GM23338 (cell line): Measurements from ENCODE around the gene HGF. TPM values are rescaled to one million over a fixed set of nuclear protein-coding genes. Genes with fewer than 3 reads are reported as not detected.

Experiments used
- ATAC-seq: fragments of 200-7000 bp; cut with Tn5 transposase; 3 replicates; pipeline ENCODE4 v1.9.1; 2020
- DNase-seq: peaks from one replicate; pipeline ENCODE4 v3.0.0-alpha.2; 2015; ENCODE audit warnings: low spot score
- H2AFZ ChIP-seq: fragments of 200-600 bp; sonication (generic); 2 replicates; pipeline ENCODE4 v1.8.0; 2016; ENCODE audit warnings: antibody characterized with exemption, mild to moderate bottlenecking, moderate library complexity
- H3F3A ChIP-seq: fragments of 200-600 bp; sonication (generic); replicated peaks from 2 replicates; pipeline ENCODE4 v1.8.0; 2017; ENCODE audit warnings: antibody characterized with exemption, mixed run types, low read depth
- H3K27ac ChIP-seq: fragments of 200-600 bp; sonication (generic); 2 replicates; pipeline ENCODE4 v1.6.1; 2016; ENCODE audit warnings: low read depth
- H3K27me3 ChIP-seq: fragments of 200-600 bp; sonication (generic); 2 replicates; pipeline ENCODE4 v1.8.0; 2016; ENCODE audit warnings: mild to moderate bottlenecking, mixed run types, moderate library complexity; ENCODE audit not compliant: insufficient read depth
- H3K36me3 ChIP-seq: fragments of 200-600 bp; sonication (generic); 2 replicates; pipeline ENCODE4 v1.8.0; 2016; ENCODE audit warnings: mild to moderate bottlenecking; ENCODE audit not compliant: insufficient read depth
- H3K4me1 ChIP-seq: fragments of 200-600 bp; sonication (generic); 2 replicates; pipeline ENCODE4 v1.8.0; 2016; ENCODE audit warnings: mild to moderate bottlenecking, moderate library complexity; ENCODE audit not compliant: insufficient read depth
- H3K4me2 ChIP-seq: fragments of 200-600 bp; sonication (generic); 2 replicates; pipeline ENCODE4 v1.7.1; 2017; ENCODE audit warnings: mixed run types
- H3K4me3 ChIP-seq: fragments of 200-600 bp; sonication (generic); 2 replicates; pipeline ENCODE4 v1.6.1; 2016; ENCODE audit warnings: mixed run types
- H3K79me2 ChIP-seq: fragments of 200-600 bp; sonication (generic); replicated peaks from 2 replicates; pipeline ENCODE4 v1.8.0; 2017; ENCODE audit warnings: mild to moderate bottlenecking; ENCODE audit not compliant: insufficient read depth
- H3K9me2 ChIP-seq: fragments of 200-600 bp; sonication (generic); 2 replicates; pipeline ENCODE4 v1.8.0; 2017; ENCODE audit not compliant: insufficient read depth
- H4K20me1 ChIP-seq: fragments of 200-600 bp; sonication (generic); replicated peaks from 2 replicates; pipeline ENCODE4 v1.8.0; 2017; ENCODE audit warnings: mild to moderate bottlenecking; ENCODE audit not compliant: insufficient read depth
- H3K27ac Mint-ChIP-seq: 2 replicates; pipeline ENCODE4 v1.8.0; 2020; ENCODE audit warnings: inconsistent platforms, mild to moderate bottlenecking, moderate library complexity, mixed read lengths
- H3K27me3 Mint-ChIP-seq: 3 replicates; pipeline ENCODE4 v1.8.0; 2022; ENCODE audit warnings: low read depth, mild to moderate bottlenecking, moderate library complexity, mixed read lengths, inconsistent platforms; ENCODE audit not compliant: insufficient read depth, poor library complexity
- H3K36me3 Mint-ChIP-seq: 3 replicates; pipeline ENCODE4 v1.8.0; 2021; ENCODE audit warnings: low read depth, mild to moderate bottlenecking, inconsistent platforms, moderate library complexity, mixed read lengths
- H3K4me1 Mint-ChIP-seq: 3 replicates; pipeline ENCODE4 v1.8.0; 2020; ENCODE audit warnings: mild to moderate bottlenecking, inconsistent platforms, mixed read lengths
- H3K4me3 Mint-ChIP-seq: 3 replicates; pipeline ENCODE4 v1.8.0; 2021; ENCODE audit warnings: moderate library complexity, mild to moderate bottlenecking, inconsistent platforms, mixed read lengths
- H3K9me3 Mint-ChIP-seq: 3 replicates; pipeline ENCODE4 v1.8.0; 2020; ENCODE audit warnings: moderate library complexity, mild to moderate bottlenecking, inconsistent platforms, mixed read lengths
- ETS1 ChIP-seq: IDR thresholded peaks from 2 replicates; pipeline ENCODE4 v1.6.1; 2016; ENCODE audit warnings: antibody characterized with exemption
- EZH2 ChIP-seq: fragments of 200-600 bp; sonication (generic); IDR thresholded peaks from one replicate; pipeline ENCODE4 v1.8.0; 2017; ENCODE audit warnings: antibody characterized with exemption, mild to moderate bottlenecking, low read depth; ENCODE audit not compliant: unreplicated experiment
- EZH2phosphoT487 ChIP-seq: fragments of 200-600 bp; sonication (generic); IDR thresholded peaks from one replicate; pipeline ENCODE4 v1.8.1; 2018; ENCODE audit warnings: antibody characterized with exemption; ENCODE audit not compliant: unreplicated experiment
- NANOG ChIP-seq: IDR thresholded peaks from 2 replicates; pipeline ENCODE4 v1.6.1; 2016; ENCODE audit warnings: antibody characterized with exemption, borderline replicate concordance
- POLR2AphosphoS5 ChIP-seq: IDR thresholded peaks from 2 replicates; pipeline ENCODE4 v1.6.1; 2016; ENCODE audit warnings: antibody characterized with exemption, low read depth
- STAT1 ChIP-seq: IDR thresholded peaks from one replicate; pipeline ENCODE4 v1.6.1; 2016; ENCODE audit warnings: antibody characterized with exemption; ENCODE audit not compliant: unreplicated experiment
- ZNF114 ChIP-seq: fragments of 250-450 bp; sonication (Bioruptor Pico); IDR thresholded peaks from 2 replicates; pipeline ENCODE4 v1.5.0; 2020; ENCODE audit warnings: mild to moderate bottlenecking, moderate library complexity
- ZNF331 ChIP-seq: fragments of 250-450 bp; sonication (Bioruptor Pico); IDR thresholded peaks from 2 replicates; pipeline ENCODE4 v1.5.0; 2020; ENCODE audit warnings: low read depth, mild to moderate bottlenecking, moderate library complexity
- polyA plus RNA-seq: library from polyadenylated mRNA; unstranded; fragments of >200 nt; fragmentation: Nextera tagmentation; extraction: Ambion mirVana; gene quantifications from 2 replicates; pipeline ENCODE4 v1.2.1, GENCODE V29; 2016
- total RNA-seq: library from RNA; depleted of rRNA; stranded (reverse); fragments of >200 nt; shearing (Covaris generic); gene quantifications from 2 replicates; pipeline ENCODE4 v1.2.3, GENCODE V29; 2014
- TF ChIP-seq, protein P1 (sequence below), 2 experiments: fragments of 200-600 bp in 1 of 2; sonication (generic) in 1 of 2; conservative IDR thresholded peaks; 2 replicates each; pipeline versions ENCODE4 v1.5.1 to v1.6.1; 2016 to 2017; ENCODE audit warnings: antibody characterized with exemption in 2 of 2, low read depth in 2 of 2, mild to moderate bottlenecking in 2 of 2, moderate library complexity in 1 of 2
- TF ChIP-seq, protein P2 (sequence below): fragments of 250-450 bp; sonication (Bioruptor Pico); IDR thresholded peaks from 2 replicates; pipeline ENCODE4 v1.5.0; 2020; ENCODE audit warnings: mild to moderate bottlenecking, moderate library complexity

The HGF gene
- total and polyA plus RNA-seq, 2 experiments from 2014 or later: 0.24 to 1.1 TPM

DNA sequence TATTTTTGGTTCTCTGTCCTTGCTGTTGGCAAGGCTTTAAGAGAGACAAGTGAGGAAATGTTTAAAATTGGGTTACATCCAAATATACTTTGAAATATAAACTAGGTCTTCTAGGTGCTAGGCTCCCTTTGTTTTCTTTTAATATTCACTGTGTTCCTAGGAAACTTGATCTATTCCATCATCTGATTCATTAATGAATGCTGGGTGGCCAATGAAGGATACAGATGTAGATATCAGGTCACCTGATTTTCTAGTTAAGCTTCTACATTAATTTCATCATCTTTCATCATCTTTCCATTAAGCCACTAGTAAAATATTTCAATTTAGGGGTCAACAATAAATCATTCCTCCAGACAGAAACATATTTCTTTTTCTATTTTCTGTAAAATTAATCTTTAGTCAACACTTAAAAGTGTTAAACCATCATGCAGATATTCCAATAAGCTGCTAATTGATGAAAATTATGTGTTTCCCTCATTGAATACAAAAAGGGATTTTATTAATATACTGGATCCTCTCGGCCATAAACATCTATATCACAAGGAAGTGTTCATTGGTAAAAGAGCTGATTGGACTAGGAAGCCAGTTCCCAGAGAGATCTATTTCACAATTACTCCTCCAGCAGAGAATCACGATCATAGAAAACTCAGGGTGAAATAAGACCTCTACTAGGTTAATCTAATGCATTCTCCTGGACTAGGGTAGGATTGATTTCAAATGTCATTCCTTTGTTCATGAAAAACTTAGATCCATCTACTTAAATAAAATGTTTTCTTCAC lies 14.7 kb downstream of the HGF start:
- H3F3A ChIP-seq: no peaks in the 10 kb centered on the region
- ATAC-seq (no peak), DNase-seq (no peak)
- H3K4me1 Mint-ChIP-seq: peaks cover 28% of the 10 kb centered on the region
- H3K27me3 ChIP-seq: no peaks in the 10 kb centered on the region
- TF ChIP-seq, protein P1, sequence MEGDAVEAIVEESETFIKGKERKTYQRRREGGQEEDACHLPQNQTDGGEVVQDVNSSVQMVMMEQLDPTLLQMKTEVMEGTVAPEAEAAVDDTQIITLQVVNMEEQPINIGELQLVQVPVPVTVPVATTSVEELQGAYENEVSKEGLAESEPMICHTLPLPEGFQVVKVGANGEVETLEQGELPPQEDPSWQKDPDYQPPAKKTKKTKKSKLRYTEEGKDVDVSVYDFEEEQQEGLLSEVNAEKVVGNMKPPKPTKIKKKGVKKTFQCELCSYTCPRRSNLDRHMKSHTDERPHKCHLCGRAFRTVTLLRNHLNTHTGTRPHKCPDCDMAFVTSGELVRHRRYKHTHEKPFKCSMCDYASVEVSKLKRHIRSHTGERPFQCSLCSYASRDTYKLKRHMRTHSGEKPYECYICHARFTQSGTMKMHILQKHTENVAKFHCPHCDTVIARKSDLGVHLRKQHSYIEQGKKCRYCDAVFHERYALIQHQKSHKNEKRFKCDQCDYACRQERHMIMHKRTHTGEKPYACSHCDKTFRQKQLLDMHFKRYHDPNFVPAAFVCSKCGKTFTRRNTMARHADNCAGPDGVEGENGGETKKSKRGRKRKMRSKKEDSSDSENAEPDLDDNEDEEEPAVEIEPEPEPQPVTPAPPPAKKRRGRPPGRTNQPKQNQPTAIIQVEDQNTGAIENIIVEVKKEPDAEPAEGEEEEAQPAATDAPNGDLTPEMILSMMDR (conservative IDR thresholded peaks at IDR 0.05; ENCODE audit: low read depth in 2 of 2): no peak
- TF ChIP-seq ZNF331 (CRISPR knock-in tag) (no peak), POLR2AphosphoS5 (no peak), STAT1 (no peak), ZNF114 (no peak), ETS1 (no peak), NANOG (no peak), EZH2 (no peak), EZH2phosphoT487 (no peak)
- TF ChIP-seq, protein P2, sequence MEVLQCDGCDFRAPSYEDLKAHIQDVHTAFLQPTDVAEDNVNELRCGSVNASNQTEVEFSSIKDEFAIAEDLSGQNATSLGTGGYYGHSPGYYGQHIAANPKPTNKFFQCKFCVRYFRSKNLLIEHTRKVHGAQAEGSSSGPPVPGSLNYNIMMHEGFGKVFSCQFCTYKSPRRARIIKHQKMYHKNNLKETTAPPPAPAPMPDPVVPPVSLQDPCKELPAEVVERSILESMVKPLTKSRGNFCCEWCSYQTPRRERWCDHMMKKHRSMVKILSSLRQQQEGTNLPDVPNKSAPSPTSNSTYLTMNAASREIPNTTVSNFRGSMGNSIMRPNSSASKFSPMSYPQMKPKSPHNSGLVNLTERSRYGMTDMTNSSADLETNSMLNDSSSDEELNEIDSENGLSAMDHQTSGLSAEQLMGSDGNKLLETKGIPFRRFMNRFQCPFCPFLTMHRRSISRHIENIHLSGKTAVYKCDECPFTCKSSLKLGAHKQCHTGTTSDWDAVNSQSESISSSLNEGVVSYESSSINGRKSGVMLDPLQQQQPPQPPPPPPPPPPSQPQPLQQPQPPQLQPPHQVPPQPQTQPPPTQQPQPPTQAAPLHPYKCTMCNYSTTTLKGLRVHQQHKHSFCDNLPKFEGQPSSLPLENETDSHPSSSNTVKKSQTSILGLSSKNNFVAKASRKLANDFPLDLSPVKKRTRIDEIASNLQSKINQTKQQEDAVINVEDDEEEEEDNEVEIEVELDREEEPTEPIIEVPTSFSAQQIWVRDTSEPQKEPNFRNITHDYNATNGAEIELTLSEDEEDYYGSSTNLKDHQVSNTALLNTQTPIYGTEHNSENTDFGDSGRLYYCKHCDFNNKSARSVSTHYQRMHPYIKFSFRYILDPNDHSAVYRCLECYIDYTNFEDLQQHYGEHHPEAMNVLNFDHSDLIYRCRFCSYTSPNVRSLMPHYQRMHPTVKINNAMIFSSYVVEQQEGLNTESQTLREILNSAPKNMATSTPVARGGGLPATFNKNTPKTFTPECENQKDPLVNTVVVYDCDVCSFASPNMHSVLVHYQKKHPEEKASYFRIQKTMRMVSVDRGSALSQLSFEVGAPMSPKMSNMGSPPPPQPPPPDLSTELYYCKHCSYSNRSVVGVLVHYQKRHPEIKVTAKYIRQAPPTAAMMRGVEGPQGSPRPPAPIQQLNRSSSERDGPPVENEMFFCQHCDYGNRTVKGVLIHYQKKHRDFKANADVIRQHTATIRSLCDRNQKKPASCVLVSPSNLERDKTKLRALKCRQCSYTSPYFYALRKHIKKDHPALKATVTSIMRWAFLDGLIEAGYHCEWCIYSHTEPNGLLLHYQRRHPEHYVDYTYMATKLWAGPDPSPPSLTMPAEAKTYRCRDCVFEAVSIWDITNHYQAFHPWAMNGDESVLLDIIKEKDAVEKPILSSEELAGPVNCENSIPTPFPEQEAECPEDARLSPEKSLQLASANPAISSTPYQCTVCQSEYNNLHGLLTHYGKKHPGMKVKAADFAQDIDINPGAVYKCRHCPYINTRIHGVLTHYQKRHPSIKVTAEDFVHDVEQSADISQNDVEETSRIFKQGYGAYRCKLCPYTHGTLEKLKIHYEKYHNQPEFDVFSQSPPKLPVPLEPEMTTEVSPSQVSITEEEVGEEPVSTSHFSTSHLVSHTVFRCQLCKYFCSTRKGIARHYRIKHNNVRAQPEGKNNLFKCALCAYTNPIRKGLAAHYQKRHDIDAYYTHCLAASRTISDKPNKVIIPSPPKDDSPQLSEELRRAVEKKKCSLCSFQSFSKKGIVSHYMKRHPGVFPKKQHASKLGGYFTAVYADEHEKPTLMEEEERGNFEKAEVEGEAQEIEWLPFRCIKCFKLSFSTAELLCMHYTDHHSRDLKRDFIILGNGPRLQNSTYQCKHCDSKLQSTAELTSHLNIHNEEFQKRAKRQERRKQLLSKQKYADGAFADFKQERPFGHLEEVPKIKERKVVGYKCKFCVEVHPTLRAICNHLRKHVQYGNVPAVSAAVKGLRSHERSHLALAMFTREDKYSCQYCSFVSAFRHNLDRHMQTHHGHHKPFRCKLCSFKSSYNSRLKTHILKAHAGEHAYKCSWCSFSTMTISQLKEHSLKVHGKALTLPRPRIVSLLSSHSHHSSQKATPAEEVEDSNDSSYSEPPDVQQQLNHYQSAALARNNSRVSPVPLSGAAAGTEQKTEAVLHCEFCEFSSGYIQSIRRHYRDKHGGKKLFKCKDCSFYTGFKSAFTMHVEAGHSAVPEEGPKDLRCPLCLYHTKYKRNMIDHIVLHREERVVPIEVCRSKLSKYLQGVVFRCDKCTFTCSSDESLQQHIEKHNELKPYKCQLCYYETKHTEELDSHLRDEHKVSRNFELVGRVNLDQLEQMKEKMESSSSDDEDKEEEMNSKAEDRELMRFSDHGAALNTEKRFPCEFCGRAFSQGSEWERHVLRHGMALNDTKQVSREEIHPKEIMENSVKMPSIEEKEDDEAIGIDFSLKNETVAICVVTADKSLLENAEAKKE (CRISPR knock-in tag): no peak
- no peaks in the 10 kb centered on the region for H3K9me3 Mint-ChIP-seq
- H3K36me3 Mint-ChIP-seq: no peaks in the 10 kb centered on the region
- no peak overlapping the region for H3K4me3 Mint-ChIP-seq
- no peak overlapping the region for H3K4me3 ChIP-seq
- no peak overlapping the region for H3K4me2 ChIP-seq
- H3K79me2 ChIP-seq: no peaks in the 10 kb centered on the region
- no peak overlapping the region for H2AFZ ChIP-seq
- H4K20me1 ChIP-seq: no peaks in the 10 kb centered on the region
- H3K27ac Mint-ChIP-seq: no peak overlapping the region
- H3K36me3 ChIP-seq: no peaks in the 10 kb centered on the region
- H3K4me1 ChIP-seq: peaks cover 13% of the 10 kb centered on the region
- H3K9me2 ChIP-seq: no peaks in the 10 kb centered on the region
- H3K27me3 Mint-ChIP-seq: peaks cover 1% of the 10 kb centered on the region
- no peak overlapping the region for H3K27ac ChIP-seq
